CD4-positive, alpha-beta T cell (primary cell): ENCODE measurements around the gene MYT1. TPM values are rescaled to one million over a fixed set of nuclear protein-coding genes. Genes with fewer than 3 reads are reported as not detected.

Experiments
- ATAC-seq: fragments of 200-7000 bp; cut with Tn5 transposase; one replicate; pipeline ENCODE4 v1.10.0; 2022; ENCODE audit warnings: mild to moderate bottlenecking; ENCODE audit not compliant: poor library complexity
- CTCF ChIA-PET: fragments of 350-600 bp; sonication (Branson Sonifier 250); formaldehyde crosslinking; loops from one replicate; lab custom pipeline; 2021; ENCODE audit warnings: antibody characterized with exemption, inconsistent platforms; lab: Charles Lee
- POLR2A ChIA-PET: fragments of 350-600 bp; sonication (Branson Sonifier 250); formaldehyde crosslinking; loops from one replicate; lab custom pipeline; 2021; ENCODE audit warnings: antibody characterized with exemption, inconsistent platforms; lab: Charles Lee
- DNase-seq, 14 experiments: peaks; one replicate each; pipeline ENCODE4 v3.0.0-alpha.2; 2013 to 2020; ENCODE audit warnings: mixed read lengths in 2 of 14
- H3K27ac ChIP-seq, 2 donors: one replicate each; pipeline versions ENCODE4 v1.5.1 to v1.7.0; 2013; ENCODE audit warnings: low read length in 2 of 2, low read depth in 1 of 2, mild to moderate bottlenecking in 1 of 2
- H3K27me3 ChIP-seq, 2 experiments: 1 replicate in 1 of 2; 2 replicates in 1 of 2; pipeline versions ENCODE4 v1.6.1 to v1.7.0; 2013; ENCODE audit warnings: low read length in 2 of 2, control low read depth in 1 of 2, mild to moderate bottlenecking in 1 of 2, moderate library complexity in 1 of 2; ENCODE audit not compliant: insufficient read depth in 2 of 2, control insufficient read depth in 1 of 2
- H3K36me3 ChIP-seq: one replicate; pipeline ENCODE4 v1.6.1; 2013; ENCODE audit warnings: low read length, control low read depth; ENCODE audit not compliant: insufficient read depth
- H3K4me1 ChIP-seq: one replicate; pipeline ENCODE4 v1.6.1; 2013; ENCODE audit warnings: low read length, control low read depth; ENCODE audit not compliant: insufficient read depth
- H3K4me3 ChIP-seq: one replicate; pipeline ENCODE4 v1.5.1; 2013; ENCODE audit warnings: mild to moderate bottlenecking, low read length, moderate library complexity
- H3K9me3 ChIP-seq, 2 experiments: 1 replicate in 1 of 2; 2 replicates in 1 of 2; pipeline versions ENCODE4 v1.6.1 to v1.7.0; 2013; ENCODE audit warnings: low read length in 2 of 2, mild to moderate bottlenecking in 2 of 2, control low read depth in 1 of 2, moderate library complexity in 1 of 2; ENCODE audit not compliant: control insufficient read depth in 1 of 2, insufficient read depth in 1 of 2
- H3K27ac Mint-ChIP-seq: one replicate; pipeline ENCODE4 v1.8.0; 2020; ENCODE audit warnings: mixed read lengths
- H3K27me3 Mint-ChIP-seq: one replicate; pipeline ENCODE4 v1.8.0; 2021; ENCODE audit warnings: mixed read lengths
- H3K36me3 Mint-ChIP-seq: one replicate; pipeline ENCODE4 v1.8.0; 2021; ENCODE audit warnings: low read depth, mixed read lengths
- H3K4me1 Mint-ChIP-seq: one replicate; pipeline ENCODE4 v1.8.0; 2021; ENCODE audit warnings: low read depth, mixed read lengths
- H3K4me3 Mint-ChIP-seq: one replicate; pipeline ENCODE4 v1.8.0; 2020; ENCODE audit warnings: mild to moderate bottlenecking, mixed read lengths
- H3K9me3 Mint-ChIP-seq: one replicate; pipeline ENCODE4 v1.8.0; 2020; ENCODE audit warnings: mixed read lengths
- intact Hi-C, 2 experiments: fragments of 100-400 bp; cut with DNase I in 1 of 2; cut with micrococcal nuclease in 1 of 2; formaldehyde crosslinking; loops; one replicate each; pipeline versions ENCODE4 v1.15.1 to v1.9.0; 2023 to 2025; cut with DNase I, micrococcal nuclease
- total RNA-seq, 174 experiments: library from RNA in 2 of 174; stranded (reverse) in 2 of 174; gene quantifications; one replicate each; pipeline ENCODE4 v1.2.3 and lab custom pipeline; 2021 to 2026
- TF ChIP-seq, protein P1 (sequence below): fragments of 200-600 bp; IDR thresholded peaks from one replicate; pipeline ENCODE4 v1.8.0; 2022; ENCODE audit warnings: antibody characterized with exemption, mild to moderate bottlenecking

The MYT1 gene
- total RNA-seq, 2 experiments from 2014 or later: 1.0 TPM; not detected in 1

GRCh38 chr20:64269604-64270411, 105.6 kb downstream of the MYT1 start:
- no peak for DNase-seq
- Histone ChIP-seq H3K4me3 (no peak overlapping the region), H3K9me3 (no peaks in the 10 kb centered on the region), H3K27ac (no peak overlapping the region), H3K4me1 (no peaks in the 10 kb centered on the region), H3K27me3 (no peaks in the 10 kb centered on the region), H3K36me3 (peaks cover 58% of the 10 kb centered on the region)
- TF ChIP-seq, protein P1, sequence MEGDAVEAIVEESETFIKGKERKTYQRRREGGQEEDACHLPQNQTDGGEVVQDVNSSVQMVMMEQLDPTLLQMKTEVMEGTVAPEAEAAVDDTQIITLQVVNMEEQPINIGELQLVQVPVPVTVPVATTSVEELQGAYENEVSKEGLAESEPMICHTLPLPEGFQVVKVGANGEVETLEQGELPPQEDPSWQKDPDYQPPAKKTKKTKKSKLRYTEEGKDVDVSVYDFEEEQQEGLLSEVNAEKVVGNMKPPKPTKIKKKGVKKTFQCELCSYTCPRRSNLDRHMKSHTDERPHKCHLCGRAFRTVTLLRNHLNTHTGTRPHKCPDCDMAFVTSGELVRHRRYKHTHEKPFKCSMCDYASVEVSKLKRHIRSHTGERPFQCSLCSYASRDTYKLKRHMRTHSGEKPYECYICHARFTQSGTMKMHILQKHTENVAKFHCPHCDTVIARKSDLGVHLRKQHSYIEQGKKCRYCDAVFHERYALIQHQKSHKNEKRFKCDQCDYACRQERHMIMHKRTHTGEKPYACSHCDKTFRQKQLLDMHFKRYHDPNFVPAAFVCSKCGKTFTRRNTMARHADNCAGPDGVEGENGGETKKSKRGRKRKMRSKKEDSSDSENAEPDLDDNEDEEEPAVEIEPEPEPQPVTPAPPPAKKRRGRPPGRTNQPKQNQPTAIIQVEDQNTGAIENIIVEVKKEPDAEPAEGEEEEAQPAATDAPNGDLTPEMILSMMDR: no peak
- no peak for ATAC-seq
- peaks cover 29% of the 10 kb centered on the region for H3K4me1 Mint-ChIP-seq
- no peaks in the 10 kb centered on the region for H3K9me3 Mint-ChIP-seq
- no peak overlapping the region for H3K4me3 Mint-ChIP-seq
- H3K27me3 Mint-ChIP-seq: no peaks in the 10 kb centered on the region
- peak overlapping the region; percentile 4 for H3K27ac Mint-ChIP-seq
- CTCF ChIA-PET: no interaction called here
- peaks cover 77% of the 10 kb centered on the region for H3K36me3 Mint-ChIP-seq
- intact Hi-C loops: no loop called here
- POLR2A ChIA-PET: no interaction called here

DNA sequence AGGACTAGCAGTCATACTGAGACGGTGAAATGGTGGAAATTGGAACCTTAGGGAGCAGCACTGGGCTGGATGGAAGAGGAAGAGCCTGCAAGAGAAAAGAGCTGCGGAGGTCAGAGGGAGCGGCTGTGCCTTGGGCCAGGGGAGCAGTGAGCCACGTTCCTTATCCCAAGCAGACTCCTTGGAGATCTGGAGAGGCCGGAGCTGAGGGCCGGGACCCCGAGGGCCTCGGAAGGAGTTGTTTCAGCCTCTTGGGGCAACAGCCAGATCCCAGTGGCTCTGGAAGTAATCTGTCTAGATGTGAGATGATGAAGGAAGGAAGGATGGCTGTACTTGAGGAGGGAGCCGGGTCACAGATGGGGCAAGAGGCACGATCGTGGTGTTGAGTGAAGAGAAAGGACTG, 107.4 kb downstream of the MYT1 start:
- no peak for ATAC-seq
- no peak overlapping the region for H3K27ac Mint-ChIP-seq

DNA sequence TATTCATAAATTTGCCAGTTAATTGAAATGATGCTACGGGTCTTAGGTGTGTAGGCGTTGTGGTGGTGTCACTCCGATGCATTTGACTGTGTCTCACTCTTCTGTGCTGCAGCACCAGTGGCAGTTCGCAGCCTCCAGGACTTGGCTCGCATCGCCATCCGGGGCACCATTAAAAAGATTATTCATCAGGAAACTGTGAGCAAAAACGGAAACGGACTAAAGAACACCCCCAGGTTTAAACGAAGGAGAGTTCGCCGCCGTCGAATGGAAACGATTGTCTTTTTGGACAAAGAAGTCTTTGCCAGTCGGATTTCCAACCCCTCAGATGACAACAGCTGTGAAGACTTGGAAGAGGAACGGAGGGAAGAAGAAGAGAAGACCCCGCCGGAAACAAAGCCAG, 108.9 kb downstream of the MYT1 start:
- TF ChIP-seq, protein P1: no peak
- H3K4me1 ChIP-seq: no peaks in the 10 kb centered on the region
- ChIA-PET CTCF (no interaction called here), POLR2A (no interaction called here)
- H3K4me3 ChIP-seq: no peak overlapping the region
- ATAC-seq: no peak
- Mint-ChIP-seq H3K4me3 (no peak overlapping the region), H3K27me3 (no peaks in the 10 kb centered on the region), H3K4me1 (peaks cover 23% of the 10 kb centered on the region), H3K27ac (no peak overlapping the region), H3K9me3 (no peaks in the 10 kb centered on the region), H3K36me3 (peaks cover 77% of the 10 kb centered on the region)
- no peak overlapping the region for H3K27ac ChIP-seq
- DNase-seq: no peak
- peaks cover 37% of the 10 kb centered on the region for H3K36me3 ChIP-seq
- intact Hi-C loops: no loop called here
- H3K27me3 ChIP-seq: no peaks in the 10 kb centered on the region
- H3K9me3 ChIP-seq: no peaks in the 10 kb centered on the region

More for the DNA sequence above, 107.4 kb downstream of the MYT1 start:
- H3K4me3 Mint-ChIP-seq: no peak overlapping the region
- Histone ChIP-seq H3K27ac (no peak overlapping the region), H3K4me1 (no peaks in the 10 kb centered on the region), H3K4me3 (no peak overlapping the region), H3K27me3 (no peaks in the 10 kb centered on the region), H3K9me3 (no peaks in the 10 kb centered on the region), H3K36me3 (peaks cover 47% of the 10 kb centered on the region)
- intact Hi-C loops: no loop called here
- no peaks in the 10 kb centered on the region for H3K27me3 Mint-ChIP-seq
- H3K4me1 Mint-ChIP-seq: peaks cover 23% of the 10 kb centered on the region
- H3K36me3 Mint-ChIP-seq: peaks cover 81% of the 10 kb centered on the region
- no peak for DNase-seq
- POLR2A ChIA-PET: no interaction called here
- CTCF ChIA-PET: no interaction called here
- TF ChIP-seq, protein P1: no peak
- H3K9me3 Mint-ChIP-seq: no peaks in the 10 kb centered on the region
